ENCODE measurements around the gene LAMB1.

The LAMB1 gene

DNA sequence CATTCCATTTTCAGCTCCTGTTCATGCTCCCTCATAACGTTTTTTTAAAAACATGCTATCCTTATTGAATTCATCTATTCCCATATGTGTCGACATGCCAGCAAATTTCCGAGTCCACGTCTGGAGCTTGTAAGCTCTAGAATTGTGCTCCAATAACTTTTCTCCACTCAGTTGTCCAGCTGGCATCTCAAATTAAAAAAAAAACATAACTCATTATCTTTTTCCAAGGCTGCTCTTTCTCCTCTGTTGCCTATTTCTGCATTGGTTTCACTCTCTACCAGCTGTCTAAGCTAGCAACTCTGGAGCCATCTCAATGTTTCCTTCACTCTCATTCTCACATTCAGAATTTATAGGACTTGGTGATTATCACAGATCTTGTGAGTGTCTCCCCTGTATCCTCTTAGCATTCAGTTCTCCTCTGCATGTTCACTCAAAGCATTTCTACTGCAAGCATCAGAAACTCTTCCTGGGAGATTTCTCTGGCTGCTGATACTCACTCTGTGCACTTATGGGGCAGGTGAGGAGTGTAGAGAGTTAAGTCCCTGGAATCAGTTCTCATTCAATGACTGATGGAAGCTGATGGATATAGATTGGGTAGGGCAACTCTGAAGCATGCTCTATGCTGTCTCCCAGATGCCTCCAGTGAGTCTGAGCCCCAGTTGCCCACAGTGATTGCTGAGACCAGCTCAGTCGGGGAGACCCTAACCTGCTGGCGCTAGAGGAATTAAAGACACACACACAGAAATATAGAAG is 118.7 kb downstream of the LAMB1 start:
- in situ Hi-C loops (cut with MboI; ENCODE audit: low sequenced_read_pairs), result no loop called here

DNA sequence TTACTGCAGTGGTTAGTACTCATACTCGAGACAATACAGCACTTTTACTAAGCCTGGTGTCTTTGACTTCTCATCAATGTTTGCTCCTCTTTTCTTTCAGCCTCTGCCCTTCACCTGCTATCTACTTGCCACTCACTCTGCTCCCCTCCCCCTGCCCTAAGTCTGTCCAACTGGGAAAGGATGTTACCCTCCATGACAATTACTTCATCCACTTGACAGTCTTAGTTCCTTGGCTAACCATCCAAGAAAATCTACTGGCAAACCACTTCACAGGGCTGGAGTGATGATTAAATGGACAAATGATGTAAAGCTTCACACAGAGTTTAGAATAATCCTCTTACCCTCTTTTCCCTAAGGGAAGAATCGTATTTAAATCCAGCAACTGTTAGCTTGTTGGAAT is 120.2 kb downstream of the LAMB1 start:
- in situ Hi-C loops (cut with MboI; ENCODE audit: low sequenced_read_pairs), result no loop called here

DNA sequence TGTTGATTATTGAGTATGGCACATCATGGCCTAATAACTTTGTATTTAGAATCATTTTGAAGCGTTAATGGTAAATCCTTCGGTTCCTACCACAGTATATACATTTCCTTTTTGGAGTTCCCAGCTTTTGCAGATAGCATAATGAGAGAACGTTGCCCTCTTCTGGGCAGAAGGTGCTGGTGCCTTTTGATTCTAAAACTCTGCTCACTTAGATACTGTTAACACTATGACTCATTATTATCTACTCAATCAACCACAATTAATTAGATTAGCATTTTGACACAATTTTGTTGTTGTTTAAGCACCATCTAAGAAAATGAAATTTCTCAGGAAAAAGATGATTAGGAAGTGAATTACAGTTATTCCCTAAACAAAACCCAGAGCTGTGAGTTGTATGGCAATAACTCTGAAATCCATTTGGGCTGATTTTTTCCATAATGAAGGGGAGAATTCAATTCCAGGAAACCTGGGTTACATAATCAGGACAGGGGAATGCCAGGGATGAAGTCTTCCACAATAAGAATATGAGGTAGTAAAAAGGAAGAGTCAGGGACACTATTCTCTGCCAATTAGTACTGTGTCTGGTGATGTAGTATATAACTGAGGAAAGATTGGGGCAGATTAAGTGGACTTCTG is 123.4 kb downstream of the LAMB1 start:
- in situ Hi-C loops (cut with MboI; ENCODE audit: low sequenced_read_pairs), result no loop called here

DNA sequence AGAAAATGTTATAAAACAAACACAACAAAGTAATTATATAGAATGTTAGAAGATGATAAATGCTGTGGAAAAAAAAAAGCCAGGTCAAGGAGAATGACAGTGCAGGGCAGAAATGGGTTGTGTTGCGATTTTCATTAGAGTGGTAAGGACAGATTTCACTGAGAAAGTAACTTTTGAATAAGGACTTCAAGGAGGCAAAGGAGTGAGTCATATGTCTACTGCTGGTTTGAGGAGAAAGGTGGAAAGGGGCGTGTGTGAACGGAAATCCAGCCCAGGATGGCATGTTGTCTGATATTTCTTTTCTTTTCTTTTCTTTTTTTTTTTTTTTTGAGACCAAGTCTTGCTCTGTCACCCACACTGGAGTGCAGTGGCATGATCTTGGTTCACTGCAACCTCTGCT is 124.3 kb downstream of the LAMB1 start:
- in situ Hi-C loops (cut with MboI; ENCODE audit: low sequenced_read_pairs), result no loop called here

DNA sequence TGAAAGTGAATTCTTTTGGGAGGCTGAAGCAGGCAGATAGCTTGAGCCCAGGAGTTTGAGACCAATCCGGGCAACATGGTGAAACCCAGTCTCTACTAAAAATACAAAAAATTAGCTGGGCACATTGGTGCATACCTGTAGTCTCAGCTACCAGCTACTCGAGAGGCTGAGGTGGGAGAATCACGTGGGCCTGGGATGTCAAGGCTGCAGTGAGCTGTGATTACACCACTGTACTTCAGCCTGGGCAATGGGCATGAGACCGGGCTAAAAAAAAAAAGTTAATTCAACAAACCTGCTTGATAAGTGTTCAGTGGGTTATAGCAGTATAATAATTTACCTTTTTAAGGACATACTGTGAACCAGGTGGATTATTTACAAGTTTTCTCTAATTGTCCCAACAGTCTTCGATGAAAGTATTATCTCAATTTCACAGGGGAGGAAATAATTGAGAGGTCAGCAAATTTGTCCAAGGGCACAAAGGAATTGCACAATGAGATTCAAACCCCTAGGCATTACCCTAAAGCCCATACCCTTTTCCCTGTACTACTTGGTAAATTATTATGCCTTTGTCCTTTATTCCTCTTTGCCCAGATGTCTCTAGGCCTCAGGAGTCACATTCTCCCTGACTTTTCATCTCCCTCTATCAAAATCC is 125.1 kb downstream of the LAMB1 start:
- in situ Hi-C loops (cut with MboI; ENCODE audit: low sequenced_read_pairs), result no loop called here

DNA sequence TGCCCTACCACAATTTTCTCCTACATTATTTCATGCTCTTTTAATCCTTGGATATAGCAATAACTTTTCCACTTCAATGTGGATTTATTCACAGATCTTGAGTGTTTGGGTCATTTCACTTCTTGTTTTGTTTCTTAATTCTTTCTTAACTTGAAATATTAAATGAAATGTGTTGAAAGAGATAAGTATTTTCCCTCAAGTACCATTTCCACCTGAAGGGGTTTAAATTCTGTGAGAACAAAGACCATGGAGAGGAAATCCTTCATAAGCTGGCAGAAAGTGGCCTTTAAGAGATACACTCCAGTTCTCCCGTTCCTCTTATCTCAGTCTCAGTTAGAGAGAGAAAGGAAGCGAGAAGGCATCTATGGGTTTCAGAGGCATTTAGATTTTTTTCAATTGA is 126.0 kb downstream of the LAMB1 start:
- in situ Hi-C loops (cut with MboI; ENCODE audit: low sequenced_read_pairs), result no loop called here

DNA sequence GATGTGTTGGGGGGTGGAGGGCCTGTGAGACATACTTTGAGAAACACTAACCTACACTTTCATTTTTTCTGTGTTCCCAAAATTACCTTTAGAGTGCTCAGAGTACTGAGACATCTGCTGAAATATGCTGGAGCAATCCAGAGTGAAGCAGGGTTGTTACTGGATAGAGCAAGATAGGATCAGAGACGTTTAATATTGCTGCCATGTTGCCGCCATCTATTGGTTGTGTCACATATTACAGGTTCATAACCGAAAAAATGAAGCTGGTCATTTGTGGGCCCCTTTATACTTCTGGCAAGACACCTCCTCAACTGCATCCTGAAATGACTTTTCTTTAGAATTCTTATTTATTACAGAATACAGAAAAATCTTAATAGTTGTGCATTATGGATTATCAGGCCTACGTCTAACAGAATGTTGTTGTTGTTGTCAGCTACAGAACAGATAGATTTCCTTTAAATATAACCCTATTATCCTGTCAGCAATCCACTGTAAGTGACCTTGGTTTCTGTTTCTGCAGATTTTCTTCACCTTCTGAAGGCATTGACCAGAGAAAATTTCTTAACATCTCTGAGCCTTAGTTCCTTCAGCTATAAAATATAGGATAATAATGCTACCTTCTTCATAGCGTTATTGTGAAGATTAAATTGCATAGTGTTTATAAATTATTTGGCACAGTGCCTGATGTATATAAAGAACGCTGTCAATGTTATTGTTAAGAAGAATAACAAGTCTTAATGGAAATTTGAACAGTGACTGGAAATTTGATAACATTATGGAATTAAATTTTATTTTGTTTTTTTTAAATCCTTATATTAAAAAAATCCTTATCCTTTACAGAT is 128.1 kb downstream of the LAMB1 start:
- in situ Hi-C loops (cut with MboI; ENCODE audit: low sequenced_read_pairs), result no loop called here

DNA sequence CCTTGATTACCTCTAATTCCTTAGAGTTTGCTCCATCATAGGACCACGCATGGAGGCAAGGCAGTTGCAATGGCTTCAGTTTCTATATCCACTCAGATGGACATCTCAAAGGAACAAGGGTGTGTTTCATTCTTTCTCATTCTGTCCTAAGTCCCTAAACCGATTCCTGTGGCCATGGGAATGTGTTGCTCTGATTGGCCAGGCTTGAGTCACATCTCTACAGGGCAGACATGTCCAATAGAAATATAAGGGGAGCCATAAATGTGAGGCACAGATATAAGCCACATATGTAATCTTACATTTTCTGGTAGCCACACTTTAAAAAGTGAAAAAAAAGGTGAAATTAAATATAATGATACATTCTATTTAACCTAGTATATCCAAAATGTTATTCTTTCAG is 128.8 kb downstream of the LAMB1 start:
- in situ Hi-C loops (cut with MboI; ENCODE audit: low sequenced_read_pairs), result no loop called here
